Fibroblast of lung (primary cell): ENCODE measurements around the gene CSNK2A2.

ENCODE experiments used
- EZH2 ChIP-seq: IDR thresholded peaks from 2 replicates; pipeline ENCODE4 v1.5.1; 2012; ENCODE audit warnings: low read length, control low read depth, mild to moderate bottlenecking; ENCODE audit errors: missing control alignments
- TF ChIP-seq, protein P1 (sequence below), 2 donors: IDR thresholded peaks in 1 of 2; conservative IDR thresholded peaks in 1 of 2; 1 replicate in 1 of 2; 2 replicates in 1 of 2; pipeline ENCODE4 v1.5.1; 2011 to 2012; ENCODE audit warnings: low read length in 2 of 2, control low read depth in 1 of 2, inconsistent platforms in 1 of 2, low read depth in 1 of 2, mild to moderate bottlenecking in 1 of 2

DNA sequence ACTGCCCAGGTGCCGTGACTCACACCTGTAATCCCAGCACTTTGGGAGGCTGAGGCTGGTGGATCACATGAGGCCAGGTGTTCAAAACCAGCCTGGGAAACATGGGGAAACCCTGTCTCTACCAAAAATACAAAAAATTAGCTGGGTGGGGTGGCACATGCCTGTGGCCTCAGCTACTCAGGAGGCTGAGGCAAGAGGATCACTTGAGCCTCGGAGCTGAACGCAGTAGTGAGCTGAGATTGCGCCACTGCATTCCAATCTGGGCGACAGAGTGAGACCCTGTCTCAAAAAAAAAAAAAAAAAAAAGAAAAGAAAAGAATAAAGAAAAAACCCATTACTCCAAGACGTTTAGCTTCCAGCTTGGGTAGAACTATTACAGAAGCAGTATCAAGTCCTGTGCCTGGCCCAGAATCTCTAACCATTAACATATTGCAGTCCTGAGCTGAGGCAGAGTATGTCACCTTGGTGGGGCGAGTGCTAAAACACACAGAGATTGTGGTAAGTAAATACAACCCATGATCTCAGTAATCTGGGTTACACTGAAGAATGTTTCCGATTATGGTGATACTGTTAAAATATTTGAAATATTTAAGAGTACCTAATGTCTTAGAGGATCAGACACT, 45.5 kb downstream of the CSNK2A2 start:
- TF ChIP-seq, protein P1, sequence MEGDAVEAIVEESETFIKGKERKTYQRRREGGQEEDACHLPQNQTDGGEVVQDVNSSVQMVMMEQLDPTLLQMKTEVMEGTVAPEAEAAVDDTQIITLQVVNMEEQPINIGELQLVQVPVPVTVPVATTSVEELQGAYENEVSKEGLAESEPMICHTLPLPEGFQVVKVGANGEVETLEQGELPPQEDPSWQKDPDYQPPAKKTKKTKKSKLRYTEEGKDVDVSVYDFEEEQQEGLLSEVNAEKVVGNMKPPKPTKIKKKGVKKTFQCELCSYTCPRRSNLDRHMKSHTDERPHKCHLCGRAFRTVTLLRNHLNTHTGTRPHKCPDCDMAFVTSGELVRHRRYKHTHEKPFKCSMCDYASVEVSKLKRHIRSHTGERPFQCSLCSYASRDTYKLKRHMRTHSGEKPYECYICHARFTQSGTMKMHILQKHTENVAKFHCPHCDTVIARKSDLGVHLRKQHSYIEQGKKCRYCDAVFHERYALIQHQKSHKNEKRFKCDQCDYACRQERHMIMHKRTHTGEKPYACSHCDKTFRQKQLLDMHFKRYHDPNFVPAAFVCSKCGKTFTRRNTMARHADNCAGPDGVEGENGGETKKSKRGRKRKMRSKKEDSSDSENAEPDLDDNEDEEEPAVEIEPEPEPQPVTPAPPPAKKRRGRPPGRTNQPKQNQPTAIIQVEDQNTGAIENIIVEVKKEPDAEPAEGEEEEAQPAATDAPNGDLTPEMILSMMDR (conservative IDR thresholded peaks at IDR 0.05 in 1 of 2, IDR thresholded peaks at IDR 0.05 in 1 of 2; ENCODE audit: low read depth in 1 of 2, low read length in 2 of 2) = no peak
- no peak for TF ChIP-seq EZH2
